Osteoblast (primary cell): Measurements from ENCODE around the gene UBE2K. TPM values are rescaled to one million over a fixed set of nuclear protein-coding genes. Genes with fewer than 3 reads are reported as not detected.
"Not testable (repeated sequence)": the region's sequence is repeated elsewhere in the genome, so short reads cannot be mapped to it uniquely, and the experiment has no call there.

Experiments
- DNase-seq: peaks from one replicate; pipeline ENCODE4 v3.0.0; 2011; ENCODE audit warnings: low spot score, mixed read lengths; ENCODE audit not compliant: insufficient read length; ENCODE audit errors: missing footprints
- H2AFZ ChIP-seq: 2 replicates; pipeline ENCODE4 v1.6.0; 2011; ENCODE audit warnings: mild to moderate bottlenecking, low read length
- H3K27ac ChIP-seq: 2 replicates; pipeline ENCODE4 v1.5.1; 2011; ENCODE audit warnings: mild to moderate bottlenecking, low read depth, low read length, moderate library complexity
- H3K27me3 ChIP-seq: 2 replicates; pipeline ENCODE4 v1.6.0; 2012; ENCODE audit warnings: mild to moderate bottlenecking, control low read depth, inconsistent platforms, low read length, moderate library complexity; ENCODE audit not compliant: insufficient read depth
- H3K36me3 ChIP-seq: 2 replicates; pipeline ENCODE4 v1.5.1; 2011; ENCODE audit warnings: mild to moderate bottlenecking, low read length, control low read depth, moderate library complexity; ENCODE audit not compliant: insufficient read depth
- H3K4me1 ChIP-seq: 2 replicates; pipeline ENCODE4 v1.5.1; 2011; ENCODE audit warnings: mild to moderate bottlenecking, low read length, control low read depth, moderate library complexity; ENCODE audit not compliant: insufficient read depth
- H3K4me2 ChIP-seq: 2 replicates; pipeline ENCODE4 v1.6.0; 2011; ENCODE audit warnings: mild to moderate bottlenecking, low read length; ENCODE audit not compliant: insufficient read depth
- H3K4me3 ChIP-seq: fragments of 200-600 bp; sonication (generic); 3 replicates; pipeline ENCODE4 v1.5.1; 2012; ENCODE audit warnings: mild to moderate bottlenecking, low read length, inconsistent platforms; ENCODE audit not compliant: insufficient read depth
- H3K79me2 ChIP-seq: 2 replicates; pipeline ENCODE4 v1.6.0; 2012; ENCODE audit warnings: mild to moderate bottlenecking, low read length, control low read depth, inconsistent platforms; ENCODE audit not compliant: insufficient read depth
- H3K9me3 ChIP-seq: 2 replicates; pipeline ENCODE4 v1.5.1; 2011; ENCODE audit warnings: low read depth, low read length, control low read depth
- H4K20me1 ChIP-seq: 2 replicates; pipeline ENCODE4 v1.6.0; 2012; ENCODE audit warnings: mild to moderate bottlenecking, low read length, control low read depth; ENCODE audit not compliant: insufficient read depth
- CTCF ChIP-seq: IDR thresholded peaks from 2 replicates; pipeline ENCODE4 v1.5.1; 2011; ENCODE audit warnings: mild to moderate bottlenecking, low read depth, low read length, moderate library complexity; ENCODE audit errors: extremely low read depth
- total RNA-seq: library from RNA; depleted of rRNA; stranded (reverse); fragments of >200 nt; gene quantifications from 2 replicates; pipeline ENCODE4 v1.2.3, GENCODE V29; 2012

UBE2K gene
- 19.2 and 19.4 TPM in 2 replicates for total RNA-seq

- Histone ChIP-seq H3K27ac (peak within 1 kb of the TSS; percentile 90), H3K4me1 (peaks cover 32% of the 10 kb centered on the region), H4K20me1 (peaks cover 37% of the 10 kb centered on the region), H2AFZ (peak within 1 kb of the TSS; percentile 98), H3K79me2 (peaks cover 55% of the 10 kb centered on the region), H3K36me3 (peaks cover 12% of the 10 kb centered on the region), H3K4me3 (peak within 1 kb of the TSS; percentile 96), H3K4me2 (peak within 1 kb of the TSS; percentile 88), H3K9me3 (no peaks in the 10 kb centered on the region), H3K27me3 (no peaks in the 10 kb centered on the region)
- TF ChIP-seq CTCF, result no peak
- peak; percentile 96 for DNase-seq
Observed at GRCh38 chr4:39697740-39698423, at the start of gene UBE2K. TSS of gene UBE2K (plus strand) at chr4:39698136. CDS start at chr4:39698328, 192 bp downstream.

- Histone ChIP-seq H2AFZ (no peak overlapping the region), H3K4me2 (no peak overlapping the region), H3K27me3 (no peaks in the 10 kb centered on the region), H4K20me1 (no peaks in the 10 kb centered on the region), H3K27ac (no peak overlapping the region), H3K4me3 (no peak overlapping the region), H3K36me3 (no peaks in the 10 kb centered on the region), H3K9me3 (no peaks in the 10 kb centered on the region), H3K79me2 (no peaks in the 10 kb centered on the region), H3K4me1 (no peaks in the 10 kb centered on the region)
- DNase-seq, result no peak
- no peak for TF ChIP-seq CTCF
Observed at GRCh38 chr4:39648213-39648612, 49.7 kb upstream of the UBE2K start.

GRCh38 chr4:39648827-39649558 is 48.9 kb upstream of the UBE2K start:
- H3K9me3 ChIP-seq, result no peaks in the 10 kb centered on the region
- no peaks in the 10 kb centered on the region for H3K36me3 ChIP-seq
- H2AFZ ChIP-seq, result no peak overlapping the region
- no peak for TF ChIP-seq CTCF
- no peaks in the 10 kb centered on the region for H4K20me1 ChIP-seq
- no peak overlapping the region for H3K27ac ChIP-seq
- no peak overlapping the region for H3K4me2 ChIP-seq
- H3K79me2 ChIP-seq, result no peaks in the 10 kb centered on the region
- no peaks in the 10 kb centered on the region for H3K27me3 ChIP-seq
- DNase-seq, result no peak
- no peak overlapping the region for H3K4me3 ChIP-seq
- H3K4me1 ChIP-seq, result no peaks in the 10 kb centered on the region

DNA sequence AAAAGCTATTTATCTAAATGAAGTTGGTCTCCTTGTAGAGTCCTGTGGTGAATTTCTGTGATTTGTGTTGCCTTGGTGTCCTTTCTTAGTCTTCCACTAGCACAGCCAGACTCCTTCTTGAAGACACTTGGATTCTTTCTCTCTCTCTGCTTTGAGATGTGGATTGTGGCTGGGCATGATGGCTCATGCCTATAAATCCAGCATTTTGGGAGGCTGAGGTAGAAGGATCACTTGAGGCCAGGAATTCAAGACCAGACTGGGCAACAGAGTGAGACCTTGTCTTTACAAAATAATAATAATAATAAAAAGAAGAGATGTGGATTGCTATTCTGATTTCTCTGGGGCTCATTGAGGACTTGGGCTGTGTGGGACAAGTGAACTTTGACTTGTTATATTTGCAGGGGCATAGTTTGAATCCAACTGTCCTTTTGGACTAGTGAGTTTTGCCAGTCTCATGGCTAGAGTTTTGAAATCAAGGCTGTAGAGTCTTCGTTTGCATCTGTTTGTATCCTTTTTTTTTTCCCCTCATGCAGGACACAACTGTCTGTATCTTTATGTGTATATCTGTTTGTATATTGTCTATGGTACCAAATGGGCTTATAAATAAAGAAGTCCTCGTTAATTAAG is 48.2 kb upstream of the UBE2K start:
- no peak overlapping the region for H2AFZ ChIP-seq
- H3K27me3 ChIP-seq, result no peaks in the 10 kb centered on the region
- no peaks in the 10 kb centered on the region for H3K9me3 ChIP-seq
- no peaks in the 10 kb centered on the region for H4K20me1 ChIP-seq
- TF ChIP-seq CTCF, result no peak
- no peak overlapping the region for H3K4me3 ChIP-seq
- H3K27ac ChIP-seq, result no peak overlapping the region
- no peaks in the 10 kb centered on the region for H3K79me2 ChIP-seq
- DNase-seq, result no peak
- no peak overlapping the region for H3K4me2 ChIP-seq
- no peaks in the 10 kb centered on the region for H3K36me3 ChIP-seq
- no peaks in the 10 kb centered on the region for H3K4me1 ChIP-seq

DNA sequence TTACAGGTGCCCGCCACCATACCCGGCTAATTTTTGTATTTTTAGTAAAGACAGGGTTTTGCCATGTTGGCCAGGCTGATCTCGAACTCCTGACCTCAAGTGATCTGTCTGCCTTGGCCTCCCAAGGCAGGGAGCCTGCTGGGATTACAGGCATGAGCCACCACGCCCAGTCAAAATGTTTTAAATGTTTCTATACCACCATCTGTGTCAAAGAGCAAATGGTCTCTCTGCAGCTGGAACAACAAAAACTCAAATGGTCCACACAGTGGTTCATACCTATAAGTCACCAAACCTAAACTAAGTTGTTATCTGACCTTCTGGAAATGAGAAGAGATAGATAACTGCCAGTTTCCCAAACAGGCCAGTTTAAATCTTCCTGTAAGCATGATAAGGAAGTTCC is 46.4 kb upstream of the UBE2K start:
- not testable (repeated sequence) for H3K36me3 ChIP-seq, H3K4me3 ChIP-seq, H3K27me3 ChIP-seq, H4K20me1 ChIP-seq, H3K9me3 ChIP-seq, H3K27ac ChIP-seq, H2AFZ ChIP-seq, H3K4me2 ChIP-seq, H3K4me1 ChIP-seq, H3K79me2 ChIP-seq, DNase-seq
